Ishikawa (cell line): ENCODE results near the gene ABHD4.

Experiments
- CEBPB ChIP-seq: IDR thresholded peaks from 2 replicates; pipeline ENCODE4 v1.6.1; 2012
- CREB1 ChIP-seq: IDR thresholded peaks from 2 replicates; pipeline ENCODE4 v1.6.1; 2012; ENCODE audit warnings: low read depth
- EGR1 ChIP-seq: IDR thresholded peaks from 2 replicates; pipeline ENCODE4 v1.6.1; 2012
- EP300 ChIP-seq: IDR thresholded peaks from 2 replicates; pipeline ENCODE4 v1.6.1; 2012; ENCODE audit warnings: borderline replicate concordance
- FOXM1 ChIP-seq: IDR thresholded peaks from 2 replicates; pipeline ENCODE4 v1.6.1; 2012; ENCODE audit warnings: low read depth, borderline replicate concordance
- MAX ChIP-seq: IDR thresholded peaks from 2 replicates; pipeline ENCODE4 v1.6.1; 2012
- NFIC ChIP-seq: IDR thresholded peaks from 2 replicates; pipeline ENCODE4 v1.6.1; 2012
- RAD21 ChIP-seq: IDR thresholded peaks from 2 replicates; pipeline ENCODE4 v1.6.1; 2012; ENCODE audit warnings: low read depth
- REST ChIP-seq: IDR thresholded peaks from 2 replicates; pipeline ENCODE4 v1.6.1; 2012; ENCODE audit warnings: low read depth, mild to moderate bottlenecking
- TAF1 ChIP-seq: IDR thresholded peaks from 2 replicates; pipeline ENCODE4 v1.6.1; 2012; ENCODE audit warnings: low read depth, mild to moderate bottlenecking
- TCF12 ChIP-seq: IDR thresholded peaks from 2 replicates; pipeline ENCODE4 v1.6.1; 2012; ENCODE audit warnings: low read depth
- TEAD4 ChIP-seq: IDR thresholded peaks from 2 replicates; pipeline ENCODE4 v1.6.1; 2012
- USF1 ChIP-seq: IDR thresholded peaks from 2 replicates; pipeline ENCODE4 v1.6.1; 2012
- YY1 ChIP-seq: IDR thresholded peaks from 2 replicates; pipeline ENCODE4 v1.6.1; 2012; ENCODE audit warnings: low read depth
- ZBTB7A ChIP-seq: IDR thresholded peaks from 2 replicates; pipeline ENCODE4 v1.6.1; 2012; ENCODE audit warnings: low read depth

Gene ABHD4

GRCh38 chr14:22566845-22567244, 31.3 kb upstream of the ABHD4 start:
- TF ChIP-seq CREB1 = no peak
- no peak for TF ChIP-seq TCF12
- TF ChIP-seq CEBPB = no peak
- TF ChIP-seq TAF1 = no peak
- no peak for TF ChIP-seq TEAD4
- TF ChIP-seq NFIC = no peak
- TF ChIP-seq YY1 = no peak
- TF ChIP-seq EP300 = no peak
- no peak for TF ChIP-seq REST
- no peak for TF ChIP-seq RAD21
- TF ChIP-seq ZBTB7A = no peak
- TF ChIP-seq EGR1 = no peak
- no peak for TF ChIP-seq USF1
- TF ChIP-seq FOXM1 = no peak
- no peak for TF ChIP-seq MAX

GRCh38 chr14:22567437-22567836, 30.7 kb upstream of the ABHD4 start:
- no peak for TF ChIP-seq EGR1

GRCh38 chr14:22569106-22569736, 28.9 kb upstream of the ABHD4 start:
- no peak for TF ChIP-seq TCF12
- TF ChIP-seq ZBTB7A = no peak
- TF ChIP-seq NFIC = no peak
- no peak for TF ChIP-seq EP300
- no peak for TF ChIP-seq YY1
- no peak for TF ChIP-seq TEAD4
- no peak for TF ChIP-seq TAF1
- no peak for TF ChIP-seq CREB1
- no peak for TF ChIP-seq USF1
- TF ChIP-seq EGR1 = no peak
- no peak for TF ChIP-seq CEBPB
- TF ChIP-seq REST = no peak

- no peak for TF ChIP-seq FOXM1
- no peak for TF ChIP-seq TEAD4
- TF ChIP-seq TAF1 = no peak
- no peak for TF ChIP-seq MAX
- TF ChIP-seq EGR1 = no peak
- no peak for TF ChIP-seq YY1
- no peak for TF ChIP-seq REST
- no peak for TF ChIP-seq USF1
- no peak for TF ChIP-seq EP300
- no peak for TF ChIP-seq RAD21
- TF ChIP-seq ZBTB7A = no peak
- TF ChIP-seq TCF12 = no peak
- TF ChIP-seq NFIC = no peak
- no peak for TF ChIP-seq CEBPB
- no peak for TF ChIP-seq CREB1
These were observed 28.4 kb upstream of the ABHD4 start for GRCh38 chr14:22569737-22570131.
